B cell (primary cell): ENCODE measurements around the gene CEP112. TPM values are rescaled to one million over a fixed set of nuclear protein-coding genes. Genes with fewer than 3 reads are reported as not detected.

Source experiments
- ATAC-seq: fragments of 200-7000 bp; cut with Tn5 transposase; one replicate; pipeline ENCODE4 v1.10.0; 2021; ENCODE audit warnings: low read depth, mild to moderate bottlenecking, moderate number of reproducible peaks, moderate library complexity
- CTCF ChIA-PET: fragments of 350-600 bp; sonication (Branson Sonifier 250); formaldehyde crosslinking; loops from one replicate; lab custom pipeline; 2021; ENCODE audit warnings: antibody characterized with exemption, inconsistent platforms; lab: Charles Lee
- POLR2A ChIA-PET: fragments of 350-600 bp; sonication (Branson Sonifier 250); formaldehyde crosslinking; loops from one replicate; lab custom pipeline; 2021; ENCODE audit warnings: antibody characterized with exemption; lab: Charles Lee
- DNase-seq: peaks from one replicate; pipeline ENCODE4 v3.0.0; 2013
- H2AFZ ChIP-seq: 2 replicates; pipeline ENCODE4 v1.6.1; 2012; ENCODE audit warnings: mild to moderate bottlenecking, low read depth, low read length; ENCODE audit not compliant: insufficient read depth, poor library complexity, severe bottlenecking
- H3K27ac ChIP-seq, 2 donors: 1 replicate in 1 of 2; 2 replicates in 1 of 2; pipeline ENCODE4 v1.5.1; 2012 to 2013; ENCODE audit warnings: low read length in 2 of 2, mild to moderate bottlenecking in 2 of 2, moderate library complexity in 1 of 2
- H3K27me3 ChIP-seq, 4 experiments: fragments of 200-600 bp in 1 of 4; sonication (generic) in 1 of 4; replicated peaks in 1 of 4; 1 replicate in 2 of 4; 2 replicates in 2 of 4; pipeline versions ENCODE4 v1.6.1 to v1.7.0; 2013 to 2016; ENCODE audit warnings: low read length in 3 of 4, mild to moderate bottlenecking in 2 of 4, mixed read lengths in 1 of 4, moderate library complexity in 1 of 4; ENCODE audit not compliant: insufficient read depth in 4 of 4, control insufficient read depth in 3 of 4; ENCODE audit errors: control extremely low read depth in 1 of 4
- H3K36me3 ChIP-seq, 2 experiments: replicated peaks in 1 of 2; 1 replicate in 1 of 2; 2 replicates in 1 of 2; pipeline versions ENCODE4 v1.6.1 to v1.7.1; 2013; ENCODE audit warnings: low read length in 1 of 2; ENCODE audit not compliant: insufficient read depth in 2 of 2, control insufficient read depth in 1 of 2; ENCODE audit errors: control extremely low read depth in 1 of 2, extremely low read depth in 1 of 2
- H3K4me1 ChIP-seq, 2 donors: fragments of 200-600 bp in 1 of 2; sonication (generic) in 1 of 2; 1 replicate in 1 of 2; 2 replicates in 1 of 2; pipeline versions ENCODE4 v1.5.1 to v1.6.1; 2013 to 2017; ENCODE audit warnings: low read length in 2 of 2; ENCODE audit not compliant: control insufficient read depth in 2 of 2, insufficient read depth in 2 of 2
- H3K4me2 ChIP-seq: replicated peaks from 2 replicates; pipeline ENCODE3; 2012; ENCODE audit warnings: mild to moderate bottlenecking, low read depth, low read length; ENCODE audit not compliant: poor library complexity, severe bottlenecking
- H3K4me3 ChIP-seq, 5 experiments: fragments of 200-600 bp in 1 of 5; sonication (generic) in 1 of 5; 1 replicate in 3 of 5; 2 replicates in 2 of 5; pipeline versions ENCODE4 v1.5.1 to v1.7.0; 2011 to 2016; ENCODE audit warnings: low read length in 4 of 5, mild to moderate bottlenecking in 4 of 5, low read depth in 2 of 5, control low read depth in 1 of 5, moderate library complexity in 1 of 5; ENCODE audit not compliant: insufficient read depth in 1 of 5; ENCODE audit errors: control extremely low read depth in 1 of 5, extremely low read depth in 1 of 5
- H3K79me2 ChIP-seq: fragments of 200-600 bp; sonication (generic); one replicate; pipeline ENCODE4 v1.6.0; 2016; ENCODE audit warnings: low read length; ENCODE audit not compliant: control insufficient read depth, insufficient read depth
- H3K9ac ChIP-seq: fragments of 200-600 bp; sonication (generic); 2 replicates; pipeline ENCODE4 v1.6.1; 2017; ENCODE audit warnings: mild to moderate bottlenecking, low read length, moderate library complexity
- H3K9me3 ChIP-seq, 3 donors: one replicate each; pipeline versions ENCODE4 v1.6.1 to v1.7.1; 2013; ENCODE audit warnings: low read length in 2 of 3; ENCODE audit not compliant: control insufficient read depth in 2 of 3, insufficient read depth in 1 of 3; ENCODE audit errors: control extremely low read depth in 1 of 3
- H4K20me1 ChIP-seq: 2 replicates; pipeline ENCODE4 v1.6.0; 2012; ENCODE audit warnings: mild to moderate bottlenecking, low read length; ENCODE audit not compliant: insufficient read depth, control insufficient read depth, poor library complexity, severe bottlenecking
- H3K27ac Mint-ChIP-seq: one replicate; pipeline ENCODE4 v1.8.0; 2021; ENCODE audit warnings: mixed read lengths
- H3K27me3 Mint-ChIP-seq: one replicate; pipeline ENCODE4 v1.8.0; 2021; ENCODE audit warnings: mixed read lengths
- H3K4me1 Mint-ChIP-seq: one replicate; pipeline ENCODE4 v1.8.0; 2021; ENCODE audit warnings: mixed read lengths
- H3K4me3 Mint-ChIP-seq: one replicate; pipeline ENCODE4 v1.8.0; 2021; ENCODE audit warnings: mixed read lengths
- H3K9me3 Mint-ChIP-seq: one replicate; pipeline ENCODE4 v1.8.0; 2022; ENCODE audit warnings: mixed read lengths; ENCODE audit not compliant: insufficient read depth
- CTCF ChIP-seq: fragments of 200-600 bp; IDR thresholded peaks from one replicate; pipeline ENCODE4 v1.8.0; 2022; ENCODE audit warnings: antibody characterized with exemption, mild to moderate bottlenecking
- EZH2 ChIP-seq: IDR thresholded peaks from 2 replicates; pipeline ENCODE4 v1.6.1; 2012; ENCODE audit warnings: borderline replicate concordance, low read depth, mild to moderate bottlenecking, moderate library complexity, low read length; ENCODE audit not compliant: insufficient read depth, poor library complexity, severe bottlenecking
- whole genome bisulfite sequencing: methylation state at CpG from one replicate; pipeline ENCODE4 v1.1.5; 2013; ENCODE audit warnings: missing lambda C conversion rate; ENCODE audit not compliant: insufficient coverage; 5-methylcytosine and 5-hydroxymethylcytosine counted together
- intact Hi-C: fragments of 100-400 bp; cut with micrococcal nuclease; formaldehyde crosslinking; loops from one replicate; pipeline ENCODE4 v1.10.0; 2022
- polyA plus RNA-seq: library from polyadenylated mRNA; depleted of rRNA; stranded (reverse); fragments of >200 nt; gene quantifications from 2 replicates; pipeline ENCODE4 v1.2.3, GENCODE V29; 2012
- total RNA-seq, 2 donors: library from RNA; stranded (reverse); fragments of 120-200 nt in 1 of 2; gene quantifications; 1 replicate in 1 of 2; 2 replicates in 1 of 2; pipeline versions ENCODE4 v1.2.3 to v1.2.4, GENCODE V29; 2013 to 2022

Gene CEP112
- total and polyA plus RNA-seq, 2 donors (not counting 1 experiment from before 2014, with no cell fraction given): 0.57 to 4.6 TPM

- no peak overlapping the region for H3K9ac ChIP-seq
- intact Hi-C loops: no loop called here
- no peak overlapping the region for H3K4me3 Mint-ChIP-seq
- no peak overlapping the region for H3K4me3 ChIP-seq
- no peaks in the 10 kb centered on the region for H3K79me2 ChIP-seq
- no peaks in the 10 kb centered on the region for H4K20me1 ChIP-seq
- H2AFZ ChIP-seq: no peak overlapping the region
- no peaks in the 10 kb centered on the region for H3K36me3 ChIP-seq
- WGBS: no CpG with 5 or more reads among the region's 2 CpGs
- H3K4me1 Mint-ChIP-seq: no peaks in the 10 kb centered on the region
- H3K4me2 ChIP-seq: no peak overlapping the region
- no peak overlapping the region for H3K27ac ChIP-seq
- DNase-seq (no peak), ATAC-seq (no peak)
- no peaks in the 10 kb centered on the region for H3K27me3 ChIP-seq
- POLR2A ChIA-PET: no interaction called here
- peaks cover 4% of the 10 kb centered on the region for H3K27me3 Mint-ChIP-seq
- no peaks in the 10 kb centered on the region for H3K9me3 Mint-ChIP-seq
- CTCF ChIA-PET: no interaction called here
- H3K27ac Mint-ChIP-seq: no peak overlapping the region
- H3K9me3 ChIP-seq: no peaks in the 10 kb centered on the region
- H3K4me1 ChIP-seq: no peaks in the 10 kb centered on the region
- TF ChIP-seq CTCF (no peak), EZH2 (no peak)
Observed at GRCh38 chr17:65749479-65749878, 442.5 kb downstream of the CEP112 start.

DNA sequence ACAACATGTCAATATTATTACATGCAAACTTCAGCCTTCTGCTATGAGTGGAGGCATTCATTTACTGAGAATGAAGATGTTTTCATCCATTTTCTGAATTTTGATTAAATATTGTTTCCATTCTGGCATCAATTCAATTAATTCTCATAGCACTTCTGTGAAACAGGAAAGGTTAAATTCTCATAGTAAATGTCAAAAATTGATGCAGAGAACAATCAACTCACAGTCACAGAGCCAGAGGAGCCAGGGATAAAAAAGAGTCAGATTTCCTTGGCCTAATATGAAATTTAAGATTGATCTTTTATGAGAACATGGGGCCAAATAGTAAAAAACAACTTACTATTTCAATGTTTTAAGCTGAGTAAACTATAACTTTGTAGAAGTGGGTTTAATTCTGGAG, 446.7 kb downstream of the CEP112 start:
- intact Hi-C loops: no loop called here
- DNase-seq (no peak), ATAC-seq (no peak)
- Histone ChIP-seq H3K79me2 (no peaks in the 10 kb centered on the region), H3K4me1 (no peaks in the 10 kb centered on the region), H3K27ac (no peak overlapping the region), H3K4me3 (no peak overlapping the region), H3K9ac (no peak overlapping the region), H4K20me1 (no peaks in the 10 kb centered on the region), H3K9me3 (no peaks in the 10 kb centered on the region), H2AFZ (no peak overlapping the region), H3K36me3 (no peaks in the 10 kb centered on the region), H3K27me3 (no peaks in the 10 kb centered on the region), H3K4me2 (no peak overlapping the region)
- no peak overlapping the region for H3K27ac Mint-ChIP-seq
- no peaks in the 10 kb centered on the region for H3K4me1 Mint-ChIP-seq
- TF ChIP-seq CTCF (no peak), EZH2 (no peak)
- ChIA-PET CTCF (interaction anchor here (0.7 kb wide), 1 partner anchor 75 kb away, joined by 4 read pairs; no protein-coding TSS in a partner anchor), POLR2A (no interaction called here)
- no peaks in the 10 kb centered on the region for H3K9me3 Mint-ChIP-seq
- no peaks in the 10 kb centered on the region for H3K27me3 Mint-ChIP-seq
- H3K4me3 Mint-ChIP-seq: no peak overlapping the region
